Left kidney (tissue), 8 donors: ENCODE results near the gene APEX1. TPM values are rescaled to one million over a fixed set of nuclear protein-coding genes. Genes with fewer than 3 reads are reported as not detected.

Experiments
- DNase-seq: peaks from one replicate; pipeline ENCODE4 v3.0.0-alpha.2; 2013
- long read RNA-seq, 8 donors: transcript quantifications; one replicate each; lab custom pipeline, GENCODE V29; 2026
- polyA plus RNA-seq: library from polyadenylated mRNA; unstranded; fragments of 120-200 nt; gene quantifications from one replicate; pipeline ENCODE4 v1.2.1, GENCODE V29; 2013; ENCODE audit not compliant: insufficient read length

The APEX1 gene
- polyA plus RNA-seq: 289 TPM
- long read RNA-seq, donor 1, transcript APEX1-205 (4 exons, 1,603 nt): minor isoform, 15 of 168 reads
- long read RNA-seq, donor 1, transcript APEX1-216 (3 exons, 1,803 nt): minor isoform, 22 of 168 reads
- long read RNA-seq, donor 1, transcript APEX1-201 (5 exons, 1,484 nt): major isoform, 75 of 168 reads
- long read RNA-seq, donor 1, transcript APEX1-210 (5 exons, 1,437 nt): minor isoform, 13 of 168 reads
- long read RNA-seq, donor 1, partial matches to known transcripts: 38 of 168 reads
- long read RNA-seq, donor 1, other reads (novel, unspliced or antisense): 0 of 168 reads
- long read RNA-seq, donor 2, transcript APEX1-216 (3 exons, 1,803 nt): minor isoform, 17 of 185 reads
- long read RNA-seq, donor 2, transcript APEX1-201 (5 exons, 1,484 nt): major isoform, 75 of 185 reads
- long read RNA-seq, donor 2, transcript APEX1-205 (4 exons, 1,603 nt): minor isoform, 10 of 185 reads
- long read RNA-seq, donor 2, transcript APEX1-210 (5 exons, 1,437 nt): minor isoform, 19 of 185 reads
- long read RNA-seq, donor 2, partial matches to known transcripts: 55 of 185 reads
- long read RNA-seq, donor 2, other reads (novel, unspliced or antisense): 0 of 185 reads
- long read RNA-seq, donor 3, transcript APEX1-210 (5 exons, 1,437 nt): minor isoform, 17 of 201 reads
- long read RNA-seq, donor 3, transcript APEX1-216 (3 exons, 1,803 nt): minor isoform, 11 of 201 reads
- long read RNA-seq, donor 3, transcript APEX1-205 (4 exons, 1,603 nt): minor isoform, 9 of 201 reads
- long read RNA-seq, donor 3, transcript APEX1-201 (5 exons, 1,484 nt): major isoform, 63 of 201 reads
- long read RNA-seq, donor 3, partial matches to known transcripts: 96 of 201 reads
- long read RNA-seq, donor 3, other reads (novel, unspliced or antisense): 0 of 201 reads
- long read RNA-seq, donor 4, transcript APEX1-216 (3 exons, 1,803 nt): major isoform, 5 of 9 reads
- long read RNA-seq, donor 4, partial matches to known transcripts: 0 of 9 reads
- long read RNA-seq, donor 4, other reads (novel, unspliced or antisense): 0 of 9 reads
- long read RNA-seq, donor 5, transcript APEX1-216 (3 exons, 1,803 nt): minor isoform, 24 of 401 reads
- long read RNA-seq, donor 5, transcript APEX1-202 (5 exons, 1,387 nt): minor isoform, 15 of 401 reads
- long read RNA-seq, donor 5, transcript APEX1-210 (5 exons, 1,437 nt): minor isoform, 42 of 401 reads
- long read RNA-seq, donor 5, transcript APEX1-201 (5 exons, 1,484 nt): major isoform, 162 of 401 reads
- long read RNA-seq, donor 5, partial matches to known transcripts: 133 of 401 reads
- long read RNA-seq, donor 5, other reads (novel, unspliced or antisense): 5 of 401 reads
- long read RNA-seq, donor 6, transcript APEX1-210 (5 exons, 1,437 nt): minor isoform, 24 of 188 reads
- long read RNA-seq, donor 6, transcript APEX1-201 (5 exons, 1,484 nt): major isoform, 79 of 188 reads
- long read RNA-seq, donor 6, transcript APEX1-205 (4 exons, 1,603 nt): minor isoform, 14 of 188 reads
- long read RNA-seq, donor 6, transcript APEX1-216 (3 exons, 1,803 nt): minor isoform, 16 of 188 reads
- long read RNA-seq, donor 6, partial matches to known transcripts: 44 of 188 reads
- long read RNA-seq, donor 6, other reads (novel, unspliced or antisense): 0 of 188 reads
- long read RNA-seq, donor 7, transcript APEX1-210 (5 exons, 1,437 nt): minor isoform, 23 of 381 reads
- long read RNA-seq, donor 7, transcript APEX1-201 (5 exons, 1,484 nt): major isoform, 133 of 381 reads
- long read RNA-seq, donor 7, transcript APEX1-216 (3 exons, 1,803 nt): minor isoform, 26 of 381 reads
- long read RNA-seq, donor 7, transcript APEX1-205 (4 exons, 1,603 nt): minor isoform, 15 of 381 reads
- long read RNA-seq, donor 7, partial matches to known transcripts: 167 of 381 reads
- long read RNA-seq, donor 7, other reads (novel, unspliced or antisense): 0 of 381 reads
- long read RNA-seq, donor 8, transcript APEX1-210 (5 exons, 1,437 nt): minor isoform, 6 of 121 reads
- long read RNA-seq, donor 8, transcript APEX1-216 (3 exons, 1,803 nt): minor isoform, 5 of 121 reads
- long read RNA-seq, donor 8, transcript APEX1-205 (4 exons, 1,603 nt): minor isoform, 5 of 121 reads
- long read RNA-seq, donor 8, transcript APEX1-201 (5 exons, 1,484 nt): major isoform, 41 of 121 reads
- long read RNA-seq, donor 8, partial matches to known transcripts: 54 of 121 reads
- long read RNA-seq, donor 8, other reads (novel, unspliced or antisense): 5 of 121 reads

DNA sequence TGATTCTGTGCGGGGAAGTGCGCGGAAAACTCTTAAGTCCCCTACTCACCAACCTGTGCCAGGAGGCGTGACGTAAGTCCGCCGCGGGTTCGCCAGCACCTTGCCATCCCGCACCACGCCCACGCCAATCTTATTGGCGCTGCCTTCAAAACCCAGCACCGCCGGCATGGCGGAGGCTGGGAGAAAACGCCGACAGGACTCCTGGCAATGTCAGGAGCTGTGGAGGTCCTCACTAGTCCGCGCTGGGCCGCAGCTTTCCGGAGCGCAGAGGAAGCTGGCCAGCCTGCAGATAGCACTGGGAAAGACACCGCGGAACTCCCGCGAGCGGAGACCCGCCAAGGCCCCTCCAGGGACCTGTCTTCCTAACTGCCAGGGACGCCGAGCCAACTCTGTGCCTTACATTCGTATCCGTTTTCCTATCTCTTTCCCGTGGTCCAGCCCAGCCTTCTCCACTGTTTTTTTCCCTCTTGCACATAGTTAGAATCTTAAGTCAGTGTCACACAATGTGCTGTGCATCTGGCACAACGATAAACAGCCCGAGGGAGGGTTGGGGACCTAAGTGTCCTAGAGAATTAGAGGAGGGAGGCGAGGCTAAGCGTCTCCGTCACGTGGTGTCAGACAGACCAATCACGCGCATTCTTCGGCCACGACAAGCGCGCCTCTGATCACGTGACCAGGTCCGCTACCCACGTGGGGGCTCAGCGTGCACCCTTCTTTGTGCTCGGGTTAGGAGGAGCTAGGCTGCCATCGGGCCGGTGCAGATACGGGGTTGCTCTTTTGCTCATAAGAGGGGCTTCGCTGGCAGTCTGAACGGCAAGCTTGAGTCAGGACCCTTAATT is at the start of gene APEX1, which contains the start of gene OSGEP:
Gene APEX1, plus strand, starts transcription at position 711 of the 839 bp plus-strand sequence. CDS start 420 bp downstream, outside the sequence.
Gene OSGEP, minus strand, starts transcription at position 297 of the 839 bp plus-strand sequence. Its CDS starts 129 bp downstream, at position 168.
- peak; percentile 99 for DNase-seq

DNA sequence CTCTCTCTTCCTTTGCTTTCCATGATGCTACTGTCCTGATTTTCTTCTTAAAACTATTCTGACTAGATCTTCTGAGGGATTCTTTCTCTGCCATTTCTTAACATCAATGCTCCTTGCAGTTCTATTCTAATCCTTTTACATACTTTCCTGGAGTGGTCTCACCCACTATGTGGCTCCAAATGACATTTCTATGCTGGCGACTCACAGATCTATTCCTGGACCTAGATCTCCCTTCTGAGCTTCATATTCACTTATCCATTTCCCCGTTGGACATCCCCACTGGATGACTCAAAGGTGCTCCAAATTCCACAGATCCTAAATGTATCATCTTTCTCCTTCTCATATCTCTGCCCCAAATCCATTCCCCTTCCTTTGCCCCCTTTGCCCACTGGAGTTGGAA is 45.8 kb upstream of the APEX1 start:
- no peak for DNase-seq

DNA sequence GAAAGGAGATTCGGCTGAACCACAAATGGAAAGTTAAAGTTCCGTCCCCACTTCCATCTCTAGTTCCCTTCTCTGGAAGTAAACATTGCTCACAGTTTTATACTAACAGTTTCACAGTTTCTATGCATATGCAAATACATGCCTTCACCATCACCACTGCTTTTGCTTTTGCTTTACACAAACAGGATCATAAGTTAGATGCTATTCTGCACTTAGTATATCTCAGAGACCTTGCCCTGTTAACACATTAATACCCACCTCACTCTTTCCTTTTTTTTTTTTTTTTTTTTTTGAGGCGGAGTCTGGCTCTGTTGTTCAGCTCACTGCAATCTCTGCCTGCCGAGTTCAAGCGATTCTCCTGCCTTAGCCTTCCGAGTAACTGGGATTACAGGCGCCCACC is 42.6 kb upstream of the APEX1 start:
- DNase-seq: no peak

DNA sequence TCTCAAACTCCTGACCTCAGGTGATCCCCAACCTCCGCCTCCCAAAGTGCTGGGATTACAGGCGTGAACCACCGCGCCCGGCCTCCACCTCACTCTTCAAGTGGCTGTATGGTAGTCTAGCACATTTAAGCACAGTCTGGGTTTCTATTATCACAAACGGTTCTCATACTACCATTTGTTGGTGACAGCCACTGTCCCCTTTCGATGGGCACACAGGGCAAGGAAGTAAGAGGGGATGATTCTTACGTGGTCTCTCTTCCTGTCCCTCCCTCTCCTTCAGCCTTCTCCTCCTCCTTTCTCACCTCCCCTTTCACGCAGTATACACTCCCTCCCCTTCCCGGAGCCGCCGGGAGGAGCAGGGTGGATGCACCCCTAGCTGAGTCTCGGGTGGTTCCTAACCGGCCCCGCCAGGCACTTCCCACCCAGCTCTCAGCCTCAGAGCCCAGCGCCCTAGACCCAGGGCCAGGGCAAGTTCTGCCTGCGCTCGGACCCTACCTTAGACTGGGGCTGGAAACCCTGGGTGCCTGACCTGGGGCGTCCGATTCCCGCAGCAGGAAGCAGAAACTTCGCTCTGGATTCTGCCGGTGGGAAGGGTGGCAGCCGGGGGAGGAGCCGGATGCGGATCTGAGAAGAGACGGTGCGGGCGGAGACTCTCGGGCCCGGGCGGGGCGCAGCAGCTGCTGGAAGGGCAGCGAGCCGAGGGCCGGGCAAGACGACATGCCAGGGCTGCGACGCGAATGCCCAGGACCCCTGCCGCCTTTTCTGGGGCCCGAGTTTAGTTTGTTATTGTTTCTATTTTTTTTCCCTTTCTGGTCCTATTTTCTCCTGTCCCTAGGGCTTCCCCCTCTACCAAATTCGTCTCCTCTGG is 41.9 kb upstream of the APEX1 start, which contains the start of gene TEP1:
Gene TEP1, minus strand, starts transcription at position 626 of the 868 bp plus-strand sequence. CDS start 5,062 bp downstream, outside the sequence.
- peak; percentile 77 for DNase-seq

DNA sequence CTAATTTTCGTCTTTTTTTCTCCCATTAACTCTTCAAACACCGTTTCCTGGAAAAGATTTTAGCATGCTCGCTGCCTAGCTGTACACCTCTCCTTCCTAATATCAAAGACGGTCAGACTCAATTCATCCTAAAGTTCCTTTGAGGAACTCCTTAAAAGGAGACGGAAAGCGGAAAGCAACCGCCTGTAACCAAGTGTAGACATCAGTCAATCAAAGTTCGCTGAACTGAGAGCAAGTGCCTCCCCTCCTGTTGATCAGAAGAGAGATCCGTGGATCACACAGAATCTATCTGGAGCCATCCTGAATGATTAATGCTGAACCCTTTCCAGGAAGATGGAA is 41.3 kb upstream of the APEX1 start:
- DNase-seq: no peak

DNA sequence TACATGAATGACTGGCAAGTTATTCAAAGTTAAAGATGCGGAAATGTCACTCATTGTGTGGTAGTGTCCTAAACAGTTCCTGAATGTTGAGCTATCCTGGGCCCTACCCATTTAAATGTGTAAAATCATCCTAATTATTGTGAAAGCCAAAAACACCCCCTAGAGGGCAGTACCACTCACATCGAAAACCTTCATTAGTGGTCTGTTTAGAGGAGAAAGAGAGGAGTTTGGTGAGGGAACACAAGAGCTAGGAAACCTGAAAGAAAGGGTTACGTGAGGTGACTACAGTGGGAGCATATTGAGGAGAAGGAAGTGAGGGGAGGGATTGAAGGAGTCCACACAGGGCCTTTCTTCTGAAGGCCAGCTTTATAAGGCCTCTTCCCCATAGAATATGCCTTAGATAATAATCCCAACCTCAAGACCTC is 39.2 kb upstream of the APEX1 start:
- DNase-seq: peak; percentile 52

DNA sequence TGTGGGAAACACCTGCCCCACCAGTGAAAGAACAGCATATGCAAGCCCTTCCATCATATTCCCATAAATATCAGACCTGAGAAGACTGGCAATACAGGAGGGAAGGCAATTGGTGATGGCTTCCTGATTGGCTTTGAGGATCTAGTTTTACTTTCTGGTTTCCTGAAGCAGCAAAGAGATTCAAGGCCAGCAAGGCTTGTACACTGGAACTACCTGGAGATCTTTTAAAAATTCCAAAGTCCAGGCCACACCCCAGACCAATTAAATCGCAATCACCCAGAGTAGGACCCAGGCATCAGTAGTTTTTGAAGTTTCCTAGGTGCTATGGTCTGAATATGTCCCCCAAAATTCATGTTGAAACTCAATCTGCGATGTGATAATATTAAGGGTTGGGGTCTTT is 38.8 kb upstream of the APEX1 start:
- DNase-seq: no peak

DNA sequence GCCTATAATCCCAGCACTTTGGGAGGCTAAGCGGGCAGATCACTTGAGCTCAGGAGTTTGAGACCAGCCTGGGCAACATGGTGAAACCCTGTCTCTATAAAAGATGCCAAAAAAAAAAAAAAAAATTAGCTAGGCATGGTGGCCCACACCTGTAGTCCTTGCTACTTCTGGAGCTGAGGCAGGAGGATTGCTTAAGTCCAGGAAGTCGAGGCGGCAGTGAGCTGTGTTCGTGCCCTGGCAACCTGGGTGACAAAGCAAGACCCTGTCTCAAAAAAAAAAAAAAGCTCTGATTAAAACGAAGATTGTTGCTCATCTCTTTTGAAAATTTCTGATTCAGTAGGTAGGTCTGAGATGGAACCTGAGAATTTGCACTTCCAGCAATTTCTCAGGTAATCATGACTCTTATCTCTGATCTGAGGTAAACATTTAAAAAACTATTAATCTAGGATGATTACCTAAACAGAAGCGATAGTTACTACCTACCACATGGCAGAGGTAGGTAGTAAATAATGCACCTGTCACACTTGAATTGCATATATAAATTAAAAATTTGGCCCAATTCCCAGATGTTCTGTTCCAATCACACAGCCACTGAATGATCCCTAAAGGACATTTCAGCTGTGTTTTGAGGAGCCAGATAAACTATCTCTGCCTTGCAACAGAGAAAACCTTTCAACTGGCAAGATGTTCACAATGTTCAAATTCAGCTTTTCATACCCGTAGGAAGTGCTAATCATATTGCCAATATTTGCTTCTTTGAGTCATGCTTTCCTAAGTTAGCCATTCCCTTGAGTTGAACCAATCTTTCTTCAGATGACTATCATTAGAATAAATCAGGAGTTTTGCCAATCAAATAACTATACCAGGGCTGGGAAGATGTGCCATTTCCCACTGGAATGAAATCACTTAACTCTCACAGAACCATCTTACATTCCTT is 37.5 kb upstream of the APEX1 start:
- no peak for DNase-seq

DNA sequence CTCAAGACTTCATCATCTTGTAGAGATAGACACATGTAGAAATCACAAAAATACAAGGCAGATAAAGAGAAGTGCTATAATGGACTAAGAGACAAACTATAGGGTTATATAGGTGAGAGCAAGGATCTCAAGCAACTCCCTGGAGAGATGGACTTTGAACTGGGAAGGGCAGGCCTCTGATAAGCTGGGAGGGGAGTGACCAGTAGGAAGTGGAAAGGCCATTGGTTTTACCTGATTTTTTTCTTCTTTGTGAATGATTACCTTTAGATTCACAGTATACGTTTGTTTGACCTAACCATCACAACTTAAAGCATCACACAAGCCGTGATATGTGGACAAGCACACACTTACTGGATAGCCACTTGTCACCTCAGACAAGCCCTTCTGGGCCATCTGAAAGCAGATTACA is 36.5 kb upstream of the APEX1 start:
- DNase-seq: no peak

DNA sequence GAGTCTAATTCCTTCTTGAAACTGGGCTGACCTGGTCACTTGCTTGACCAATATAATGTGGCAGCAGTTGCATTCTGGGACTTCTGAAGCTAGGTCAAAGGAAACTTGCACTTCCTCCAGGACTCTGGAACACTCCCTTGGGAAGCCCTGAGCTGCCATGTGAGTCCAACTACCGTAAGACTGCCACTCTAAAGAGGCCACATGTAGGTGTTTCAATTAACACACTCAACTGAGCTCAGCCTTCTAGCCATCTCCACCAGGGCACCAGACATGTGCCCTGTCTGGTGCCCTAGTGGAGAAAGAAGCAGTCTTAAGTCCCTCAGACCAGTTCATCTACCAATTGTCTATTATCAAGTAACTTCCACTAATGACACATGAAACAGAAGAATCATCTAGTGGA is 35.6 kb upstream of the APEX1 start:
- DNase-seq: no peak

DNA sequence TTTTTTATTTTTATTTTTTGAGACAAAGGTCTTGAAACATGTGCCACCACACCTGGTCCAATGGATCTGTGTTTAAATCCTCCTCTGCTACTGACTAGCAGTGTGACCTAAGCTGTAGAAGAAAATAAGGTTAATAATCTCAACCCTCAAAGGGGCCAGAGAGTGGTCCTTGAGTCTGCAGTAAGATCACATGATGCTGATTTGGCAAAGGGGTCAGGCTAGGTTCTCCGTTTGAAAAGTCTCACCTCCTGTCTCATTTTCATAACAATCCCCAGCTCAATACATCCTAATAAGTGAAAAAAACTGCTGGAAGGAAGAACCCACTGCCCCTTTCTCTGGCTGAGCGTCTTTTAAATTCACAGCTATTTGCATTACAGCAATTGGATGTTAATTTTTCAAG is 33.8 kb upstream of the APEX1 start:
- DNase-seq: no peak

DNA sequence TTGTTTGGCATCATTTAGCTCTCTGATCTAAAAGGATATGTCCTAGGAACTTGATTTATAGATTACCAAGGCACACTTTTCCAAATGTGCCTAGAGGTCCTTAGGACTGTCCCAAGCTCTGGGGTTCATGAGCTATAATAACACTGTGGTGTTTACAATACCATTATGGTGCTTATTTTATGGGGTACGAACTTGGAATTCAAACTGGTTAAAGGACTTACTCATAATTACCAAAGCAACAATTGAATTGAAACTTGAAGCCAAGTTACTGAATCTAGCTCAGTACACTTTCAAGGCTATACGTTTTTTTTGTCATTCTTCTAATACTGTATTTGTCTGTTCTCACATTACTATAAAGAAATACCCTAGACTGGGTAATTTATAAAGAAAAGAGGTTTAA is 32.1 kb upstream of the APEX1 start:
- DNase-seq: no peak

DNA sequence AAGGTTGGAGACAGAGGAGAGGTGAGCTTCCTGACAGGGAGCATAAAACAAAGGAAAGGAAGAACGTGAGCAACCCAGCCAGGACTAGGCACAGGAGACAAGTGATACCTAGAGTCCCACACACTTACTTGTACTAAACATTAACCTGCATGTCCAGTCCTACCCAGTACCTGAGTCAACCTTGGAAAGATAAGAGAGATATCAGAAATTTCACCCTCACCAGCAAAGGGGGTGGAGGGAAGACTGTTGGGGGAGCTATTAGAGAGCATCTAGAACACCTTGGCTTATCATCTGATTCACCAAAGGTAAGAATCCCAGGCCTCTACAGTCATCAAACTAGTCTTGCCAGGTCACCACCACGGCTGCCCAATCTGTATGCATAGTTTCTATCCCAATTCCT is 30.2 kb upstream of the APEX1 start:
- DNase-seq: no peak

DNA sequence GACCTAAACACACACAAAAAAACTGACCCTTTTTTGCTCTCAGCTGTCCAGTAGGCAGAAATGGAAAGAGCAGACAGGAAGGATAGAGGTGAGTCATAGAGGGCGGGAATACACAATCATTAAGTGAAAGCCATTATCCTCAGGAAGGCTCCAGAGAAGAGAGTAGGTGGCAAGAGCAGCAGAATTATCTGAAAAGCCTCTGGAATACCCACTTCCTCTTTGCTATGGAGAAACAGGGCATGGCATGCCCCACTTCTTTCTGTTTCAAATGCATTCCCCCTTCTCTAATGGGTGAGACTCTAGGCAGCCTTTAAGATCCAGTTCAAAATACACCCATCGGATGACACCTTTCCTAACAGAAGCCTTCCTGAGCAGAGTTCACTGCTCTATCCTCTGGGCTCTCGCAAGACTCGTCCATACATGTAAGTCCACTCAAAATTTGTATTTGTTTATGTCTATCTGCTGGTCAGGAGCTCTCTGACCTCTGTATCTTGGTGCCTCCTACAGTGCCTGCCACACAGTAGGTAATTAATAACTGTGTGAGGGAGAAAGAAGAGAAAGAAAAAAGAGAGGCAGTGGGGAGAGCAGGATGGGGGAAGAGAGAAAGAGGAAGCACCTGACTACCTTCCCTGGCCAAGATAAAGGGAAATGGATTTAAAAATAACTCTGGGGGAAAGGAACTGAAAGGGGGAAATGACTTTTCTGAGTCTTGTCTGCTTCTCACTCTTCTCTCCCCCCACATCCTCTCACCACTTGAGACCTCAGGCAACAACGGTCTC is 27.6 kb upstream of the APEX1 start:
- no peak for DNase-seq

DNA sequence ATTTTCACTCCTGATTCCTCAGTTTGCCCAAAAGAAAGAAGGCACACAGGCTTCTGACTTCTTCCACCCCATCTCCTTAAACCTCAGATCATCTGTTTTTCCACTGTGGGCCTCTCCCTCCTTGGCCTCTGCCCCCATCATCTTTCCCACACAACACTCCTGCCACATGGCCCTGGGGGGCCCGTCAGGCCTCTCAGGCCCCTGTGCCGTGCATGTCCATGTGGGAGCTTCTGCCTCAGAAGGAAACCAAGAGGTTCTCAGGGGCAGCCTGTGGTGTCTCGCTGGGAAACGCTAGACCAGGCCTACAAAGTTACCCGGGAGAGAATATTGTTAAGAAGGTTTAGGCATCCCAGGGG is 27.0 kb upstream of the APEX1 start:
- no peak for DNase-seq

DNA sequence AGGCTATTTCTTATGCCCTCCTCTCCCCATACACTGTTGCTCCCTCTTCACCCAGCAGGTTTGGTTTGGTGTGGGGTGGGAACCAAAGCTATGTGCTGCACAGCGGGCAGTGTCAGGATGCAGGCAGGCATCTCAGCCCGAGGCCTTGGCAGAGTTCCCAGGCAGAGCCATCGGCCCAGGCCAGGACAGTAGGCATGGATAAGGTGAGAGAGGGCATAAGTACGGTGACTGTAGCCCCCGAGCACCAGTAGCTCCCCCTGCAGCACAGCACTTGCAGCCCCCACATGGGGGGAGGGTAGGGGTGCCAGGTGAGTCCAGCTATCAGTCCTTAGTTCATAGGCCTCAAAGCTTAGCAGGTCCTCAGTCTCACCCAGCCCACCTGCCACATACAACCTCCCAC is 26.2 kb upstream of the APEX1 start:
- no peak for DNase-seq
